Neural cell (in vitro differentiated cells): ENCODE results near the gene MTF2.

Experiments used
- CTCF ChIP-seq: fragments of 450-650 bp; IDR thresholded peaks from 2 replicates; pipeline ENCODE4 v1.5.1; 2014; ENCODE audit warnings: antibody characterized with exemption, mild to moderate bottlenecking, moderate library complexity; ENCODE audit not compliant: poor library complexity, severe bottlenecking
- EP300 ChIP-seq: fragments of 450-650 bp; conservative IDR thresholded peaks from 2 replicates; pipeline ENCODE4 v1.6.1; 2014; ENCODE audit warnings: antibody characterized with exemption, mild to moderate bottlenecking, moderate library complexity; ENCODE audit not compliant: poor library complexity, severe bottlenecking
- REST ChIP-seq: IDR thresholded peaks from 2 replicates; pipeline ENCODE4 v1.6.1; 2012; ENCODE audit warnings: borderline replicate concordance

GRCh38 chr1:93177991-93178390 lies 98.9 kb downstream of the MTF2 start:
- TF ChIP-seq CTCF, result no peak
- TF ChIP-seq EP300, result no peak
- TF ChIP-seq REST, result no peak
